ENCODE results near the gene PAK4. TPM values are rescaled to one million over a fixed set of nuclear protein-coding genes. Genes with fewer than 3 reads are reported as not detected.

Gene PAK4
- total and polyA plus RNA-seq, 10 of the 15 experiments (the other 5 are each of a cell fraction or from before 2014, with no cell fraction given): 0.08 to 19.3 (median 5.9) TPM

GRCh38 chr19:39203372-39204341 is 78.1 kb downstream of the PAK4 start, which contains the start of gene SYCN:
SYCN (minus strand) TSS chr19:39204263; CDS start chr19:39204254, 9 bp downstream.
- no TSS peak for BruUV-seq (replicated peaks)
- Histone ChIP-seq H3K27me3 (replicated peaks in 1 of 2; ENCODE audit: control insufficient read depth in 2 of 2, insufficient read depth in 2 of 2, low read length in 1 of 2) (peaks cover 0 to 3% of the 10 kb centered on the region in 2 experiments; a peak in 1 of 4 replicates), H3K36me3 (ENCODE audit: control insufficient read depth in 2 of 2, insufficient read depth in 2 of 2, low read length in 1 of 2) (no peaks in the 10 kb centered on the region), H3K4me1 (ENCODE audit: control insufficient read depth, insufficient read depth, low read length) (no peaks in the 10 kb centered on the region), H2AFZ (ENCODE audit: control insufficient read depth, low read depth, low read length) (no peak within 1 kb of the TSS), H3K79me2 (ENCODE audit: control insufficient read depth, insufficient read depth, low read length) (no peaks in the 10 kb centered on the region), H3K4me3 (no peak within 1 kb of the TSS), H3K9me3 (replicated peaks; ENCODE audit: control insufficient read depth, insufficient read depth, low read length) (no peaks in the 10 kb centered on the region), H3K27ac (ENCODE audit: control insufficient read depth, insufficient read depth) (no peak within 1 kb of the TSS), H3K4me2 (ENCODE audit: control insufficient read depth, insufficient read depth) (no peak within 1 kb of the TSS), H4K20me1 (ENCODE audit: control insufficient read depth, insufficient read depth) (no peaks in the 10 kb centered on the region), H3K9ac (ENCODE audit: control insufficient read depth, insufficient read depth, low read length) (no peak within 1 kb of the TSS)
- SMC1A ChIA-PET (ENCODE audit: uncharacterized antibody, unreplicated experiment): no interaction called here
- ATAC-seq (no peak), DNase-seq (ENCODE audit: low read depth, low spot score) (no peak), FAIRE-seq (no peak)
- 50% methylated on average over 57 of the region's 57 CpGs for WGBS (ENCODE audit: insufficient coverage, insufficient replicate concordance, low lambda C conversion rate, missing lambda C conversion rate)
- TF ChIP-seq ASH2L (IDR thresholded peaks at IDR 0.05; ENCODE audit: borderline replicate concordance, low read depth): no peak
- no peak for TF ChIP-seq HDAC6 (IDR thresholded peaks at IDR 0.05; ENCODE audit: unreplicated experiment)
- TF ChIP-seq, protein P1, sequence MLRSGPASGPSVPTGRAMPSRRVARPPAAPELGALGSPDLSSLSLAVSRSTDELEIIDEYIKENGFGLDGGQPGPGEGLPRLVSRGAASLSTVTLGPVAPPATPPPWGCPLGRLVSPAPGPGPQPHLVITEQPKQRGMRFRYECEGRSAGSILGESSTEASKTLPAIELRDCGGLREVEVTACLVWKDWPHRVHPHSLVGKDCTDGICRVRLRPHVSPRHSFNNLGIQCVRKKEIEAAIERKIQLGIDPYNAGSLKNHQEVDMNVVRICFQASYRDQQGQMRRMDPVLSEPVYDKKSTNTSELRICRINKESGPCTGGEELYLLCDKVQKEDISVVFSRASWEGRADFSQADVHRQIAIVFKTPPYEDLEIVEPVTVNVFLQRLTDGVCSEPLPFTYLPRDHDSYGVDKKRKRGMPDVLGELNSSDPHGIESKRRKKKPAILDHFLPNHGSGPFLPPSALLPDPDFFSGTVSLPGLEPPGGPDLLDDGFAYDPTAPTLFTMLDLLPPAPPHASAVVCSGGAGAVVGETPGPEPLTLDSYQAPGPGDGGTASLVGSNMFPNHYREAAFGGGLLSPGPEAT (IDR thresholded peaks at IDR 0.05; ENCODE audit: low read depth): no peak
- no peak for TF ChIP-seq MAX (IDR thresholded peaks at IDR 0.05; ENCODE audit: low read depth, low read length)
- TF ChIP-seq RAD51 (IDR thresholded peaks at IDR 0.05): no peak
- no peak for TF ChIP-seq ZBTB40 (IDR thresholded peaks at IDR 0.05; ENCODE audit: borderline replicate concordance)
- TF ChIP-seq NR2F1 (conservative IDR thresholded peaks at IDR 0.05): no peak
- no peak for TF ChIP-seq MYB (IDR thresholded peaks at IDR 0.05; ENCODE audit: borderline replicate concordance, low read depth, low read length)
- no peak for TF ChIP-seq HDAC2 (IDR thresholded peaks at IDR 0.05)
- TF ChIP-seq, protein P2, sequence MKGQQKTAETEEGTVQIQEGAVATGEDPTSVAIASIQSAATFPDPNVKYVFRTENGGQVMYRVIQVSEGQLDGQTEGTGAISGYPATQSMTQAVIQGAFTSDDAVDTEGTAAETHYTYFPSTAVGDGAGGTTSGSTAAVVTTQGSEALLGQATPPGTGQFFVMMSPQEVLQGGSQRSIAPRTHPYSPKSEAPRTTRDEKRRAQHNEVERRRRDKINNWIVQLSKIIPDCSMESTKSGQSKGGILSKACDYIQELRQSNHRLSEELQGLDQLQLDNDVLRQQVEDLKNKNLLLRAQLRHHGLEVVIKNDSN (IDR thresholded peaks at IDR 0.05; ENCODE audit: borderline replicate concordance, extremely low read length, insufficient read depth, low read depth, low read length): no peak
- TF ChIP-seq EP300 (IDR thresholded peaks at IDR 0.05; ENCODE audit: borderline replicate concordance in 1 of 2, control insufficient read depth in 1 of 2, low read depth in 2 of 2, low read length in 2 of 2): no peak
- no peak for TF ChIP-seq TBL1XR1 (IDR thresholded peaks at IDR 0.05; ENCODE audit: low read depth, low read length)
- no peak for TF ChIP-seq BHLHE40 (IDR thresholded peaks at IDR 0.05; ENCODE audit: borderline replicate concordance in 1 of 2, low read depth in 2 of 2, low read length in 1 of 2)
- in situ Hi-C loops (cut with MboI): no loop called here
- POLR2A ChIA-PET: no interaction called here
- CTCF ChIA-PET: interaction anchor here (0.7 kb wide), 1 partner anchor 445 kb away, joined by 3 read pairs; no protein-coding TSS in a partner anchor
- intact Hi-C loops (cut with micrococcal nuclease; ENCODE audit: unreplicated experiment): no loop called here
- RAD21 ChIA-PET (ENCODE audit: unreplicated experiment): interaction anchor here (0.8 kb wide), 1 partner anchor 166 kb away, joined by 3 read pairs; no protein-coding TSS in a partner anchor
